ENCODE data around the gene ADGRA1.

Gene ADGRA1

DNA sequence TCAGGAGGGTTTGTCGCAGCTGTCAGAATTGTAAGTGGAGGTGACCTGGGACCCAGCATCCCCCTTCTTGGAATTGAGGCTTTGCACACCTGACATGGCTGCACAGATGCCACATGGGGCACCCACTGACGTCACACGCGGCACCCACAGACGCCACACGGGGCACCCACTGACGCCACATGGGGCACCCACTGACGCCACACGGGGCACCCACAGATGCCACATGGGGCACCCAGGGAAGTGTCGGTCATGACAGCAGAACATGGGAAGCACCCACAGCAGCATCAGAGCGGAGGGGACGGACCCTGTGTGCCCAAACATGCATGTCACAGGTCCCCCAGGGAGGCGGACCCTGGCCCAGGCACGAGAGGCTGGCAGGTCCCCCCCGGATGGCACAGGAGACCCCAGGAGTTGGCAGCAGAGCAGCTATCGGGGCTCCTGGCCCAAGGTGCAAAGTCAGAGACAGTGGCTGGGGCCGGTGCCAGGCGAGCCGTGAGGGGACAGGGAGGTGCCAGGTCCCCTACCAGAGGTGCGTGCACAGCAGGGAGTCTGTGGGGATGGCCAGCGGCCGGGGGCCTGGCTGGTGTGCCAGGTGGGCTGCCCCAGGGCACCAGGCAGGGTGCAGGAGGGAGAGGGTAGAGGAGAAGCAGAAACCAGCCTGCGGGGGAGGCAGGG is 93.4 kb downstream of the ADGRA1 start:
- no peak for DNase-seq

All from activated naive CD4-positive, alpha-beta T cell (primary cell).